ENCODE measurements around the gene COLGALT1.

Gene COLGALT1

DNA sequence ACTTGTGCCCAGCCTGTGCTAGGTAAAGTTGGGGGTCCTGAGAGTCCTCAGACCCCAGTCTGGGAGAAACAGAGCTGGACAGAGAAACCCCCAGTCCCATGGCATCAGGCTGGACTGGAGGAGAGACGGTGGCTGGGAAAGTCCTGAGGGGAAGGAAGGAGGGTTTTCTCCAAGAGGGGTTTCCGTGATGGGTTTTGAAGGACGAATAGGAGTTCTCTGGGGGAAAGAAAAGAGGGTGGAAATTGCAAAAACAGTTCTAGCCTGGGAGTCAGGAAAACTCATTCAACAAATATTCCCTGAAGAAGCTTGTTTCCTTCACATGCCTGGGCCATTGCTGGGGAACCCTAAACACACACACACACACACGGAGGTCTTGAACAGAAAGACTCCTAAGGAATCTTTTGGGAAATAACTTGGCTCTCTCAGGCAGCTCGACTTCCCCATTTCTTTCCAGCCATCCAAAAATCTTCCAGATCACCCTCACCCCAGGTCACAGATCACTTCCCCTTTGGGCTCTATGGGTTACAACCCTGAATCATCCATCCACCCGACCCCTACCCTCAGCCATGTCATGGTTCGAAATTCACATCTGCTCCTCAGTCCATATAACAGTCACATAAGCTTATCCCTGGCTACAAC is 47.5 kb downstream of the COLGALT1 start:
- TF ChIP-seq MYC (IDR thresholded peaks at IDR 0.05; ENCODE audit: low read depth, low read length): no peak
- H3K4me3 ChIP-seq (ENCODE audit: low read depth, low read length): no peak overlapping the region
- DNase-seq (ENCODE audit: low read depth): no peak

DNA sequence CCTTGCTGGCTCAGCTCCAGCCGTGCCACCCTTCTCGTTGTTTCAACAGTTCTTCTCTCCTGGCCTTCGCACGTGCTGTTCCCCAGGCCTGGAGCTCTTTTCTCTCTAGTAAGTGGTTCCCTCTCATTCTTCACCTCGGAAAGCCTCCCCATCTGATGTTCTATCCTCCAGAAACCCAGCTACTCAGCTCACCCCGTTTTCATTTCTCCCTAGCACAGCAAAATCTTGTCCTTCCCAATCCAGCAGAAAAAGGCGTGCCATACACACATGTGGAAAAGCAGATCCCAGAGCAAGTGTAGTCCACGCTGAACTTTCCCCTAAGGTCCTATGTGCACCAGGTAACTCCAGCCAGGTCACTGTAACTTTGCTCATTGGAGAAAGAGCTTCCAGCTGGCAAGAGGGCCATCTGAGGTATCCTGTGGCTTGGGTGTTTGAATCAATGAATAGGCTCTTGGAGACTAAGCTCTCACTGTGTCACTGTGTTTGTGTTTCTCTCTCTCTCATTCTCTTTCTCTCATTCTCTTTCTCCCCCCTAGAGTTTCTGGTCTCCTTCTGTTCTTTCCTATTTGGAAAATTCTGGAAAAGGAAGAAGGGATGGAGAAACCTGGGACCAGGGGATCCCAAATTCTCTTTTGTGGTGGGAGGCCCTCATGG is 49.0 kb downstream of the COLGALT1 start:
- no peak overlapping the region for H3K4me3 ChIP-seq (ENCODE audit: low read depth, low read length)
- no peak for DNase-seq (ENCODE audit: low read depth)
- TF ChIP-seq, protein P1, sequence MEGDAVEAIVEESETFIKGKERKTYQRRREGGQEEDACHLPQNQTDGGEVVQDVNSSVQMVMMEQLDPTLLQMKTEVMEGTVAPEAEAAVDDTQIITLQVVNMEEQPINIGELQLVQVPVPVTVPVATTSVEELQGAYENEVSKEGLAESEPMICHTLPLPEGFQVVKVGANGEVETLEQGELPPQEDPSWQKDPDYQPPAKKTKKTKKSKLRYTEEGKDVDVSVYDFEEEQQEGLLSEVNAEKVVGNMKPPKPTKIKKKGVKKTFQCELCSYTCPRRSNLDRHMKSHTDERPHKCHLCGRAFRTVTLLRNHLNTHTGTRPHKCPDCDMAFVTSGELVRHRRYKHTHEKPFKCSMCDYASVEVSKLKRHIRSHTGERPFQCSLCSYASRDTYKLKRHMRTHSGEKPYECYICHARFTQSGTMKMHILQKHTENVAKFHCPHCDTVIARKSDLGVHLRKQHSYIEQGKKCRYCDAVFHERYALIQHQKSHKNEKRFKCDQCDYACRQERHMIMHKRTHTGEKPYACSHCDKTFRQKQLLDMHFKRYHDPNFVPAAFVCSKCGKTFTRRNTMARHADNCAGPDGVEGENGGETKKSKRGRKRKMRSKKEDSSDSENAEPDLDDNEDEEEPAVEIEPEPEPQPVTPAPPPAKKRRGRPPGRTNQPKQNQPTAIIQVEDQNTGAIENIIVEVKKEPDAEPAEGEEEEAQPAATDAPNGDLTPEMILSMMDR (IDR thresholded peaks at IDR 0.05; ENCODE audit: low read depth, low read length): no peak
- no peak for TF ChIP-seq MYC (IDR thresholded peaks at IDR 0.05; ENCODE audit: low read depth, low read length)

DNA sequence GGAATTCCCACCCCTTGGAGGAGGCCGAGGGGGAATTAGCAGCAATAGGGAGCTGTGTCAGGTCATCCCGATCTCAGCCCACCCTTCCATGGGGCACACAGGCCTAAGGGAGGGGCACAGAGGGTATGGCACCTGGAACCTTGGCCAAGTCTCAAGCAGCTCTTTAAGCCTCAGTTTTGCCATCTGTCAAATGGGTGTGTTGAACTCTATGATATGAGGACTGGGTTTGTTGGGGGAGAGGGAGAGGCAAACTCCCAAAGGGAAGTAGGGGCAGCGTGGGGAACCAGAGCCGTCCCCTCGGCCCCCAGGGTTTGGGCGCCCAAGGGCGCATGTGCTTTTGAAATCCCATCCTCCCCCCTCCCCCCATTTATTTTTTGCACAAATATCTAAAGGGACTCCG is 49.7 kb downstream of the COLGALT1 start:
- H3K4me3 ChIP-seq (ENCODE audit: low read depth, low read length): no peak overlapping the region
- DNase-seq (ENCODE audit: low read depth): no peak
- TF ChIP-seq, protein P1 (IDR thresholded peaks at IDR 0.05; ENCODE audit: low read depth, low read length): no peak
- TF ChIP-seq, protein P2, sequence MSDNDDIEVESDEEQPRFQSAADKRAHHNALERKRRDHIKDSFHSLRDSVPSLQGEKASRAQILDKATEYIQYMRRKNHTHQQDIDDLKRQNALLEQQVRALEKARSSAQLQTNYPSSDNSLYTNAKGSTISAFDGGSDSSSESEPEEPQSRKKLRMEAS (IDR thresholded peaks at IDR 0.05; ENCODE audit: low read depth, low read length): no peak
- TF ChIP-seq POLR2A (IDR thresholded peaks at IDR 0.05; ENCODE audit: extremely low read depth, insufficient read length) (no peak), MYC (IDR thresholded peaks at IDR 0.05; ENCODE audit: low read depth, low read length) (no peak)

DNA sequence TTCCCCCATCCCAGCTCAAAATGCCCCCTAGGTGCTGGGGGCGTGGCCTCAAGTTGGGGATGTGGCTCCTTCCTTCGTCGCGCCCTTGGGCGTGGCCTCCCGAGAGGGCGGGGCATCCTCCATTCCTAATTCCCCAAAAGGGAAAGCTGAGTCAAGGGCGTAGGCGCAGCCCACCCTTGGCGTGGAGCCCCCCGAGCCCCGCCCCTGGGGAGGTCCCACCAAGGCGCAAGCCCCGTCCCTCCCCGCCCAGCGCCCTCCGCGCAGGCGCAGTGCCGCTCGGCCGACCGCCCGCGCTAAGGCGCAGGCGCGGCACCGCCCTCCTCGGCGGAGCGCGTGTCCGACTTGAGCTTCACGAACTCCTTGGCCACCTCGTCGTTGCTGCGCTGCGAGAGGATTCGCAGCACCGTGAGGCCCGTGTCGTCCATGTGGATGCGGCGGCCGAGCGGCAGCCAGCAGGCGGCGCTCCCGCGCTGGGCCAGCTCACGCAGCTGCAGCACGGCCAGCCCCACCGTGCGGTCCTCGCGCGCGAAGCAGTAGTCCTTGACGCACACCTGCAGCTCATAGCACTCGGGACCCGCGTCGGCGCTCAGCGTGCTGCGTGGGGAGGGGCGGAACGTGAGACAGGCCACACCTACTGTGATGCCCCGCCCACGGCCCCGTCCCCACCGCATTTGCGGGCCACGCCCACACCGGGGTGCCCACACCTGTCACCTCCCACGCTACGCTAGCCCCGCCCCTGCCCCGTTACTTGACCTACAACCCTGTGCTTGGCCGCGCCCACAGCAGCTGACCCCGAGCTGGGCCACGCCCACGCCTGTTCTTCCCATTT is 50.5 kb downstream of the COLGALT1 start:
- H3K4me3 ChIP-seq (ENCODE audit: low read depth, low read length): no peak overlapping the region
- DNase-seq (ENCODE audit: low read depth): peak; percentile 84
- TF ChIP-seq MYC (IDR thresholded peaks at IDR 0.05; ENCODE audit: low read depth, low read length): peak; percentile 77
- TF ChIP-seq, protein P1 (IDR thresholded peaks at IDR 0.05; ENCODE audit: low read depth, low read length): peak; percentile 75
- no peak for TF ChIP-seq POLR2A (IDR thresholded peaks at IDR 0.05; ENCODE audit: extremely low read depth, insufficient read length)
- TF ChIP-seq, protein P2 (IDR thresholded peaks at IDR 0.05; ENCODE audit: low read depth, low read length): peak; percentile 83

DNA sequence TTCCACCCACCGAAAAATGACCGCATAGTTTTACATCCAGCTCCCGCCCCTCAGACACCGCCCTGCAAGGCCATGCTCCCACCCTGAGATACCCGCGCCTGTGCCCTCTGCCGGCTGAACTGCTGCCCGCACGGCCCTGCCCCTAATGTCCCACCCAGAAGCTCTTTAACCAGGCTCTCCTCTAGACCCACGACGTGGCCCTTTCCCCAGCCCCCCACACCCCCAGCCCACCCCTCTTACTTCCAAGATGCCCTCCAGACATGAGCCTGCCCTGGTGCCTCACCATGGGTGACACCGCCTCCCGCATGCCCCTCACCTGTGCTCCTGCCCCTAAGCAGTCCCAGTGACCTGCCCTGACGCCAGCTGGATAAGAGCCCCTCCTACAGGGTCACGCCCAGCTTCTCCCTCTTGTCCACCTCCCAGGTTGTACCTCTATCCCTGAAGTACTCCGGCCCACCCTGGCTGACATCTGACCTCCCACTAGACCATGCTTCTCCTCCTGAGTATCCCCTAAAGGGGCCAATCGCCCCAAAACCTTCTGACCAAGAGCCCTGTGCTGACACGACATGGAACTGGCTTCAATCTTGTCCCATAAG is 51.2 kb downstream of the COLGALT1 start:
- TF ChIP-seq, protein P2 (IDR thresholded peaks at IDR 0.05; ENCODE audit: low read depth, low read length): no peak
- TF ChIP-seq, protein P1 (IDR thresholded peaks at IDR 0.05; ENCODE audit: low read depth, low read length): no peak
- TF ChIP-seq POLR2A (IDR thresholded peaks at IDR 0.05; ENCODE audit: extremely low read depth, insufficient read length) (no peak), MYC (IDR thresholded peaks at IDR 0.05; ENCODE audit: low read depth, low read length) (no peak)
- no peak for DNase-seq (ENCODE audit: low read depth)
- H3K4me3 ChIP-seq (ENCODE audit: low read depth, low read length): no peak overlapping the region

DNA sequence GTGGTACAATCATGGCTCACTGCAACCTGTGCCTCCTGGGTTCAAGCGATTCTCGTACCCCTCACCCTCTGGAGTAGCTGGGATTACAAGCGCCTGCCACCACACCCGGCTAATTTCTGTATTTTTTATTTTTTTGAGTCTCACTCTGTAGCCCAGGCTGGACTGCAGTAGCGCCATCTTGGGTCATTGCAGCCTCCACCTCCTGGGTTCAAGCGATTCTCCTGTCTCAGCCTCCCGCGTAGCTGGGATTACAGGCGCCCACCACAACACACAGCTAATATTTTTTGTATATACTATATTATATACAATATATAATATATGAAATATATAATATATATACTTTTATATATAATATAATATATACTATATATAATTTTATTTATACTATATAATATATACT is 52.5 kb downstream of the COLGALT1 start:
- H3K4me3 ChIP-seq (ENCODE audit: low read depth, low read length): no peak overlapping the region
- TF ChIP-seq MYC (IDR thresholded peaks at IDR 0.05; ENCODE audit: low read depth, low read length) (no peak), POLR2A (IDR thresholded peaks at IDR 0.05; ENCODE audit: extremely low read depth, insufficient read length) (no peak)
- TF ChIP-seq, protein P2 (IDR thresholded peaks at IDR 0.05; ENCODE audit: low read depth, low read length): no peak
- TF ChIP-seq, protein P1 (IDR thresholded peaks at IDR 0.05; ENCODE audit: low read depth, low read length): no peak

More for the DNA sequence above, 52.5 kb downstream of the COLGALT1 start:
- no peak for DNase-seq (ENCODE audit: low read depth)

Measured in NB4 (cell line).